ENCODE measurements around the gene DDRGK1. TPM values are rescaled to one million over a fixed set of nuclear protein-coding genes. Genes with fewer than 3 reads are reported as not detected.
A peak's percentile ranks its signal among the peaks of the same experiment; 100 is the strongest.

Gene DDRGK1
- total RNA-seq, 1 experiment from 2014 or later, result 72.0 TPM

DNA sequence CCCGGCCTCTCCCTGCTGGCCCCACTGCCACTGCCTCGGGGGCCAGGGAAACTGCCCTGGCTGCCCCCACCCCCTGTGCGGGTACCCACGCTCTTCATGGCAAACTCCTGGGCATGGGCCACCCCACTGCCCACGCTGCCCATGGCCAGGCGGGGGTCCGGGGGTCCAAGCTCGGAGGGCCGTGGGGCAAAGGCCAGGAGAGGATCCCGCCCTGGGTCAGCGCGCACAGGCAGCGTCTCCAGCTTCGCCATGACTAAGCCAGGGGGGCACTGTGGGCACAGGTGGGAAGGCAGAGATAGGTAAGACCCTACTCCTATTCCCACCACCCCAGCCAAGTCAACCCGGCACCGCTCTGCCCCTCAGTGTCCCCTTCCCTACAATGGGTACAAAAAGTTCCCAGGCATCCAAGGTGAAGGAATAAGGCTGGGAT is 37.6 kb downstream of the DDRGK1 start:
- no peak overlapping the region for H3K4me3 ChIP-seq (ENCODE audit: low read depth, low read length, poor library complexity, severe bottlenecking)
- DNase-seq (ENCODE audit: low spot score), result no peak
- no peaks in the 10 kb centered on the region for H3K9me3 ChIP-seq (ENCODE audit: low read depth, low read length, poor library complexity, severe bottlenecking)
- intact Hi-C loops (cut with micrococcal nuclease; ENCODE audit: unreplicated experiment), result no loop called here
- H3K36me3 ChIP-seq (ENCODE audit: insufficient read depth, low read length, poor library complexity, severe bottlenecking), result no peaks in the 10 kb centered on the region
- no peaks in the 10 kb centered on the region for H3K27me3 ChIP-seq (replicated peaks; ENCODE audit: insufficient read depth, low read depth, low read length, poor library complexity)
- ChIA-PET CTCF (interaction anchor here (0.6 kb wide), 1 partner anchor 312 kb away, joined by 3 read pairs; no protein-coding TSS in a partner anchor), POLR2A (ENCODE audit: low non-redundant PET) (no interaction called here)
- TF ChIP-seq, protein P1, sequence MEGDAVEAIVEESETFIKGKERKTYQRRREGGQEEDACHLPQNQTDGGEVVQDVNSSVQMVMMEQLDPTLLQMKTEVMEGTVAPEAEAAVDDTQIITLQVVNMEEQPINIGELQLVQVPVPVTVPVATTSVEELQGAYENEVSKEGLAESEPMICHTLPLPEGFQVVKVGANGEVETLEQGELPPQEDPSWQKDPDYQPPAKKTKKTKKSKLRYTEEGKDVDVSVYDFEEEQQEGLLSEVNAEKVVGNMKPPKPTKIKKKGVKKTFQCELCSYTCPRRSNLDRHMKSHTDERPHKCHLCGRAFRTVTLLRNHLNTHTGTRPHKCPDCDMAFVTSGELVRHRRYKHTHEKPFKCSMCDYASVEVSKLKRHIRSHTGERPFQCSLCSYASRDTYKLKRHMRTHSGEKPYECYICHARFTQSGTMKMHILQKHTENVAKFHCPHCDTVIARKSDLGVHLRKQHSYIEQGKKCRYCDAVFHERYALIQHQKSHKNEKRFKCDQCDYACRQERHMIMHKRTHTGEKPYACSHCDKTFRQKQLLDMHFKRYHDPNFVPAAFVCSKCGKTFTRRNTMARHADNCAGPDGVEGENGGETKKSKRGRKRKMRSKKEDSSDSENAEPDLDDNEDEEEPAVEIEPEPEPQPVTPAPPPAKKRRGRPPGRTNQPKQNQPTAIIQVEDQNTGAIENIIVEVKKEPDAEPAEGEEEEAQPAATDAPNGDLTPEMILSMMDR (conservative IDR thresholded peaks at IDR 0.05; ENCODE audit: low read depth, low read length), result no peak
- no peak for TF ChIP-seq EZH2 (IDR thresholded peaks at IDR 0.05; ENCODE audit: borderline replicate concordance, low read depth, low read length, poor library complexity, severe bottlenecking)
- H3K27ac ChIP-seq (ENCODE audit: low read depth, low read length, poor library complexity, severe bottlenecking), result no peak overlapping the region
- BruUV-seq (replicated peaks), result no TSS peak
- peaks cover 10% of the 10 kb centered on the region for H3K4me1 ChIP-seq (ENCODE audit: insufficient read depth, low read length, poor library complexity, severe bottlenecking)

DNA sequence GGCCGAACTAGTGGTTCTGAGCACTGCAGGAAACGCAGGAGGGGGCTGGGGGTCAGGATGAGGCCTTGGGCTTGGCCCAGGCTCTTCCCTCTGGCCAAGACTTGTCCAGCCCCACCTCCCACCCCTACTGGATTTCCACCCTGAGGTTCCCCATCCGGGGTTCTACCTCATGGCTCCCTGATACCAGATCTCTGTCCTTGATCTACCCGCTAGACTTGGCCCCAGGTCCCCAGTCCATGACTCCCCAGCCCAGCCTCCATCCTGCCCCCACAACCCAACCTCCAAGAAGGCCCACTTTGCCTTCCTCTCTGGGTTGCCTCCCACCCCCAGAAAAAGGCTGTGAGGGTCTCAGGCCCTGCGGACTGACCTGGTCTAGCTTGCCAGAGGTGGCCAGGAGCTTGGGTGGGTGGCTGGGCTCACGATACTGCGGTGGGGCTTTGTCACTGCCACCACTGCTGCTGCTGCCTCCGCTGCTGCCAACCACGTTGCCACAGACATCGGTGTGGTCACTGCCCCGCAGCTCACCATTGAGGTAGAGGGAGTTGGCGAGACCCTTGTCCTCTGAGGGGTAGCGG is 38.1 kb downstream of the DDRGK1 start:
- DNase-seq (ENCODE audit: low spot score), result no peak
- intact Hi-C loops (cut with micrococcal nuclease; ENCODE audit: unreplicated experiment), result no loop called here
- peaks cover 10% of the 10 kb centered on the region for H3K4me1 ChIP-seq (ENCODE audit: insufficient read depth, low read length, poor library complexity, severe bottlenecking)
- BruUV-seq (replicated peaks), result no TSS peak
- H3K36me3 ChIP-seq (ENCODE audit: insufficient read depth, low read length, poor library complexity, severe bottlenecking), result no peaks in the 10 kb centered on the region
- H3K27me3 ChIP-seq (replicated peaks; ENCODE audit: insufficient read depth, low read depth, low read length, poor library complexity), result no peaks in the 10 kb centered on the region
- H3K27ac ChIP-seq (ENCODE audit: low read depth, low read length, poor library complexity, severe bottlenecking), result no peak overlapping the region
- CTCF ChIA-PET, result no interaction called here
- H3K9me3 ChIP-seq (ENCODE audit: low read depth, low read length, poor library complexity, severe bottlenecking), result no peaks in the 10 kb centered on the region
- no peak overlapping the region for H3K4me3 ChIP-seq (ENCODE audit: low read depth, low read length, poor library complexity, severe bottlenecking)
- POLR2A ChIA-PET (ENCODE audit: low non-redundant PET), result no interaction called here
- TF ChIP-seq, protein P1 (conservative IDR thresholded peaks at IDR 0.05; ENCODE audit: low read depth, low read length), result no peak
- TF ChIP-seq EZH2 (IDR thresholded peaks at IDR 0.05; ENCODE audit: borderline replicate concordance, low read depth, low read length, poor library complexity, severe bottlenecking), result no peak

DNA sequence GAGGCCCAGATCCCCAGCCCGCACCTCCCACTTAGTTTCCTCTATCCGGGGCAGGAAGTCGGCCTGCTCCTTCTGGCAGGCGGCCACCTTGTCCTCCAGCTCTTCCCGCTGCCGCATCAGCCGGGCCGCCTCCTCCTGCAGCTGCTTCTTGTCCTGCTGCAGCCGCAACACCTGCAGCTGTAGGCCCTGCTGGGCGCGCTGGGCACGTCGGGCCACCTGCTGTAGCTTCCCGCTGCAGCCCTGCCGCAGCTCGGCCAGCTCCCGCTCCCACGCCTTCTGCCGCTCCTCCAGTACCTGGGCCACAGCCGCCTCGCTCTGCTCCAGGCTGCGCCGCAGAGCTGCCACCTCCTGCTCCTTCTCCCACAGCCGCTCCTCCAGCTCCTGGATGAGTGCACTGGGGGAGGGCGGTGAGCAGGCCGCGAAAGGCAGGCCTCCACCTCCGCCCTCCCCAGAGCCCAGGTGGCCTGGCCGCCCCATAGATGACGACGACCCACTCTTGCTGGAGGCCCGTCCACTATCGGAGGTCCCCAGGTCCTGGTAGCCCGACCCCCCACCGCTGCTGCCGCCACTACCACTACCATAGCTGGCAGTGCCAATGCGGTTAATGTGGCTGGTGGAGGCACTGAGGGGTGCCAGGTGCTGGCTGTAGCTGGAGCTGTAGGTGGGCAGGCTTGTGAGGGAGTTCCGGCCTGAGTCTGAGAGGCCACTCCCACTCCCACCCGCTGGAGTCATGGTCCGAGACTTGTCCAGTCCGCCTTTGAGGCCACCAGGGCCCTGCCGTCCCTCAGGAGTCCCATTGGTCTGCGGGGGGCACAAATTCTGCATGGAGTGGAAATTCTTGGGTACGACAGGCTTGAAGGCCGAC is 38.8 kb downstream of the DDRGK1 start:
- Histone ChIP-seq H3K9me3 (ENCODE audit: low read depth, low read length, poor library complexity, severe bottlenecking) (no peaks in the 10 kb centered on the region), H3K27me3 (replicated peaks; ENCODE audit: insufficient read depth, low read depth, low read length, poor library complexity) (no peaks in the 10 kb centered on the region), H3K4me3 (ENCODE audit: low read depth, low read length, poor library complexity, severe bottlenecking) (peak overlapping the region; percentile 35), H3K4me1 (ENCODE audit: insufficient read depth, low read length, poor library complexity, severe bottlenecking) (peaks cover 10% of the 10 kb centered on the region), H3K36me3 (ENCODE audit: insufficient read depth, low read length, poor library complexity, severe bottlenecking) (no peaks in the 10 kb centered on the region), H3K27ac (ENCODE audit: low read depth, low read length, poor library complexity, severe bottlenecking) (no peak overlapping the region)
- DNase-seq (ENCODE audit: low spot score), result peak; percentile 65
- TF ChIP-seq EZH2 (IDR thresholded peaks at IDR 0.05; ENCODE audit: borderline replicate concordance, low read depth, low read length, poor library complexity, severe bottlenecking), result no peak
- TF ChIP-seq, protein P1 (conservative IDR thresholded peaks at IDR 0.05; ENCODE audit: low read depth, low read length), result no peak
- ChIA-PET POLR2A (ENCODE audit: low non-redundant PET) (interaction anchor here (0.8 kb wide), 1 partner anchor 98 kb away, joined by 5 read pairs; no protein-coding TSS in a partner anchor), CTCF (no interaction called here)
- intact Hi-C loops (cut with micrococcal nuclease; ENCODE audit: unreplicated experiment), result no loop called here
- no TSS peak for BruUV-seq (replicated peaks)
